ENCODE data around the gene OR5P2. TPM values are rescaled to one million over a fixed set of nuclear protein-coding genes. Genes with fewer than 3 reads are reported as not detected.
"Not testable (repeated sequence)": the region's sequence is repeated elsewhere in the genome, so short reads cannot be mapped to it uniquely, and the experiment has no call there.

Gene OR5P2
- total RNA-seq, 1 donor from 2014 or later, result 0.29 TPM

DNA sequence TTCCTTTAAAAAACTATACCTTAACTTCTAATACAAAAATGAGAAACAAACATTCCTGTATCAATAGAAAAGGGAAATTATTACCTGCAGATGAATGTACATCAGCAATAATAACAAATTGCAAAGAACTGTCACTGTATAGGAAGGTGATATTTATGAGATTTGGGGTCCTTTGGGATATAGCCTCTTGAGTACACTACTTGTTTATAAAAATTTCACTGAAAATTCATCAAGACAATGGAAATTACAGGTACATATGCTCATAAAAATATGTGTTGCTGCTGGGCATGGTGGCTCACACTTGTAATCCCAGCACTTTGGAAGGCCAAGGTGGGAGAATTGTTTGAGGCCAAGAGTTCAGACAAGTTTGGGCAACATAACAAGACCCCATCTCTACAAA is 34.0 kb upstream of the OR5P2 start, which contains the start of gene OR5P3:
Gene OR5P3 (minus strand): TSS at position 101 of the 400 bp plus-strand sequence.
- Mint-ChIP-seq H3K27me3 (no peaks in the 10 kb centered on the region), H3K27ac (no peak within 1 kb of the TSS), H3K4me3 (no peak within 1 kb of the TSS), H3K4me1 (ENCODE audit: unreplicated experiment) (no peaks in the 10 kb centered on the region), H3K9me3 (no peaks in the 10 kb centered on the region), H3K36me3 (no peaks in the 10 kb centered on the region)
- TF ChIP-seq, protein P1, sequence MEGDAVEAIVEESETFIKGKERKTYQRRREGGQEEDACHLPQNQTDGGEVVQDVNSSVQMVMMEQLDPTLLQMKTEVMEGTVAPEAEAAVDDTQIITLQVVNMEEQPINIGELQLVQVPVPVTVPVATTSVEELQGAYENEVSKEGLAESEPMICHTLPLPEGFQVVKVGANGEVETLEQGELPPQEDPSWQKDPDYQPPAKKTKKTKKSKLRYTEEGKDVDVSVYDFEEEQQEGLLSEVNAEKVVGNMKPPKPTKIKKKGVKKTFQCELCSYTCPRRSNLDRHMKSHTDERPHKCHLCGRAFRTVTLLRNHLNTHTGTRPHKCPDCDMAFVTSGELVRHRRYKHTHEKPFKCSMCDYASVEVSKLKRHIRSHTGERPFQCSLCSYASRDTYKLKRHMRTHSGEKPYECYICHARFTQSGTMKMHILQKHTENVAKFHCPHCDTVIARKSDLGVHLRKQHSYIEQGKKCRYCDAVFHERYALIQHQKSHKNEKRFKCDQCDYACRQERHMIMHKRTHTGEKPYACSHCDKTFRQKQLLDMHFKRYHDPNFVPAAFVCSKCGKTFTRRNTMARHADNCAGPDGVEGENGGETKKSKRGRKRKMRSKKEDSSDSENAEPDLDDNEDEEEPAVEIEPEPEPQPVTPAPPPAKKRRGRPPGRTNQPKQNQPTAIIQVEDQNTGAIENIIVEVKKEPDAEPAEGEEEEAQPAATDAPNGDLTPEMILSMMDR (conservative IDR thresholded peaks at IDR 0.05), result no peak
- no peak for DNase-seq (ENCODE audit: extremely low spot score, unreplicated experiment)

DNA sequence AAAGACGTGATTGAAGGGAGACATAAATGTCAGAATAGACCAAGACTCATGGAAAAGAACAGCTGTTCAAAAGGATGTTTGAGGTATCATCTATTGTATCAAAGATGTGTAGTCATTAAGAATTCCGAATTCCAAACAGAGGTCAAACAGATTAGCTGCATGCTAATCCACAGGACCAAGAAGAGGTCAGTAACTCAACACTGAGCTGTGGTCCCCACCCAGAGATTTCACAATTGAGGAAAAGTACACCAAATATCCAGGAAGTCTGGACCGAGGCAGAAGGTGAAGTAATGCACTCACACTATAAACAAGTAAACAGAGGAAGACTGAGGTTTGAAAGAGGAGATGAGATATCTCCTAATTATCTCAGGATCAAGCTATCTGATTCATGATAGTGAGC is 29.6 kb upstream of the OR5P2 start:
- no peaks in the 10 kb centered on the region for H3K4me1 Mint-ChIP-seq (ENCODE audit: unreplicated experiment)
- H3K36me3 Mint-ChIP-seq, result no peaks in the 10 kb centered on the region
- H3K27ac Mint-ChIP-seq, result no peak overlapping the region

DNA sequence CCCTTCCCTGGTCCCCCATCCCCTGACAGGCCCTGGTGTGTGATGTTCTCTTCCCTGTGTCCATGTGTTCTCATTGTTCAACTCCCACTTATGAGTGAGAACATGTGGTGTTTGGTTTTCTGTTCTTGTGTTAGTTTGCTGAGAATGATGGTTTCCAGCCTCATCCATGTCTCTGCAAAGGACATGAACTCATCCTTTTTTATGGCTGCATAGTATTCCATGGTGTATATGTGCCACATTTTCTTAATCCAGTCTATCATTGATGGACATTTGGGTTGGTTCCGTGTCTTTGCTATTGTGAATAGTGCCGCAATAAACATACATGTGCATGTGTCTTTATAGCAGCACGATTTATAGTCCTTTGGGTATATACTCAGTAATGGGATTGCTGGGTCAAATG is 23.7 kb upstream of the OR5P2 start:
- not testable (repeated sequence) for H3K27ac Mint-ChIP-seq; H3K9me3 Mint-ChIP-seq; DNase-seq (ENCODE audit: extremely low spot score, unreplicated experiment); H3K27me3 Mint-ChIP-seq; H3K36me3 Mint-ChIP-seq; H3K4me3 Mint-ChIP-seq; H3K4me1 Mint-ChIP-seq (ENCODE audit: unreplicated experiment)

More for the DNA sequence above, 29.6 kb upstream of the OR5P2 start:
- TF ChIP-seq, protein P1 (conservative IDR thresholded peaks at IDR 0.05), result no peak
- Mint-ChIP-seq H3K9me3 (no peaks in the 10 kb centered on the region), H3K4me3 (no peak overlapping the region), H3K27me3 (no peaks in the 10 kb centered on the region)
- no peak for DNase-seq (ENCODE audit: extremely low spot score, unreplicated experiment)

DNA sequence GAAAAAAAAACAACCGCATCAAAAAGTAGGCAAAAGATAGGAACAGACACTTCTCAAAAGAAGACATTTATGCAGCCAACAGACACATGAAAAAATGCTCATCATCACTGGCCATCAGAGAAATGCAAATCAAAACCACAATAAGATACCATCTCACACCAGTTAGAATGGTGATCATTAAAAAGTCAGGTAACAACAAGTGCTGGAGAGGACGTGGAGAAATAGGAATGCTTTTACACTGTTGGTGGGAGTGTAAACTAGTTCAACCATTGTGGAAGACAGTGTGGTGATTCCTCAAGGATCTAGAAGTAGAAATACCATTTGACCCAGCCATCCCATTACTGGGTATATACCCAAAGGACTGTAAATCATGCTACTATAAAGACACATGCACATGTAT is 18.2 kb upstream of the OR5P2 start:
- not testable (repeated sequence) for H3K4me3 Mint-ChIP-seq; DNase-seq (ENCODE audit: extremely low spot score, unreplicated experiment); H3K9me3 Mint-ChIP-seq; H3K36me3 Mint-ChIP-seq; H3K4me1 Mint-ChIP-seq (ENCODE audit: unreplicated experiment); H3K27ac Mint-ChIP-seq; H3K27me3 Mint-ChIP-seq

DNA sequence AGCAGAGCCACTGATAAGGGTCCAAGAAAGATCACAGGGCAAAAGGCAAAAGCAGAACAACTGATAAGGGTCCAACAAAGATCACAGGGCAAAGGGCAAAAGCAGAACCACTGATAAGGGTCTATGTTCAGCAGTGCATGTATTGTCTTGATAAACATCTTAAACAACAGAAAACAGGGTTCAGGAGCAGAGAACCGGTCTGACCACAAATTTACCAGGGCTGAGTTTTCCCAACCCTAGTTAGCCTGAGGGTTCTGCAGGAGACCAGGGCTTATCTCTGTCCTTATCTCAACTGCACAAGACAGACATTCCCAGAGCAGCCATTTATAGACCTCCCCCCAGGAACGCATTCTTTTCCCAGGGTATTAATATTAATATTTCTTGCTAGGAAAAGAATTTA is 13.6 kb upstream of the OR5P2 start:
- H3K27ac Mint-ChIP-seq; H3K4me1 Mint-ChIP-seq (ENCODE audit: unreplicated experiment); H3K4me3 Mint-ChIP-seq; H3K36me3 Mint-ChIP-seq; H3K27me3 Mint-ChIP-seq; DNase-seq (ENCODE audit: extremely low spot score, unreplicated experiment): not testable (repeated sequence)
- H3K9me3 Mint-ChIP-seq, result peaks cover 17% of the 10 kb centered on the region

DNA sequence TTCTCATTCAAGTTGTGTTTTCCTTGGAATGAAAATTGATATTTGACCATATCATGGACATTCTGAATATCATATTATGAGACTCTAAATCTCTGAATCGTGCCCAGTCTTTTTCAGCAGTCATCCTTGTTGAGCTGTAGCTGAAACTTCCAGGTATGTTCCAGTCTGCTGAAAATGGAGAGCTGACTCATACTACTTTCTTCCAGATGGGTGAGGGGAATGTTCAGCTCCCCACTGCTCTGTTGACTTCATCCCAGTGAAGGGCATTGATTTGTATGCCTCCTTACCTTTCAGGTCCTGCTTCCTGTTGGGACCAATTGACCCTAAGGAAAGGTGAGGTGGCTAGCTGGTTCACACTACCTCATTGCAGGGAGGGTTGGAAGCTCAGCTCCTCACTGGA is 3.5 kb downstream of the OR5P2 start:
- H3K27ac Mint-ChIP-seq, result no peak overlapping the region
- no peak overlapping the region for H3K4me3 Mint-ChIP-seq
- H3K9me3 Mint-ChIP-seq, result no peaks in the 10 kb centered on the region
- no peak for DNase-seq (ENCODE audit: extremely low spot score, unreplicated experiment)
- no peaks in the 10 kb centered on the region for H3K27me3 Mint-ChIP-seq
- TF ChIP-seq, protein P1 (conservative IDR thresholded peaks at IDR 0.05), result no peak
- H3K36me3 Mint-ChIP-seq, result no peaks in the 10 kb centered on the region
- no peaks in the 10 kb centered on the region for H3K4me1 Mint-ChIP-seq (ENCODE audit: unreplicated experiment)

DNA sequence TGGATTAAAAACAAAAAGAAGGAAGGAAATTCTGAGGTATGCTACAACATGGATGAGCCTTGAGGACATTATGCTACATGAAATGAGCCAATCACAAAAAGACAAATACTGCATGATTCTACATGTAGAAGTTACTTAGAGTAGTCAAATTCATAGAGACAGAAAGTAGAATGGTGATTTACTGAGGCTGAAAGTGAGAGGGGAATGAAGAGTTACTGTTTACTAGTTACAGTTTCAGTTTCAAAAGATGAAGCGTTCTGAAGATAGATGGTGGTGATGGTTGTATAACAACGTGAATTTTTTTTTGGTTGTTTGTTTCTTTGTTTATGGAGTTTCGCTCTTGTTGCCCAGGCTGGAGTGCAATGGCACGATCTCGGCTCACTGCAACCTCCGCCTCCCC is 9.5 kb downstream of the OR5P2 start:
- H3K4me3 Mint-ChIP-seq, result no peak overlapping the region

More for the DNA sequence above, 9.5 kb downstream of the OR5P2 start:
- DNase-seq (ENCODE audit: extremely low spot score, unreplicated experiment), result no peak
- Mint-ChIP-seq H3K27me3 (no peaks in the 10 kb centered on the region), H3K27ac (no peak overlapping the region), H3K4me1 (ENCODE audit: unreplicated experiment) (no peaks in the 10 kb centered on the region), H3K9me3 (no peaks in the 10 kb centered on the region), H3K36me3 (no peaks in the 10 kb centered on the region)
- TF ChIP-seq, protein P1 (conservative IDR thresholded peaks at IDR 0.05), result no peak
